Subcutaneous abdominal adipose tissue (tissue), 5 donors: ENCODE data around the gene TBCD.

Experiments used
- H3K27ac ChIP-seq: one replicate; pipeline ENCODE4 v1.7.0; 2013; ENCODE audit warnings: low read depth, mild to moderate bottlenecking, inconsistent platforms, low read length, moderate library complexity
- H3K27me3 ChIP-seq, 5 donors: one replicate each; pipeline ENCODE4 v1.7.0; 2013; ENCODE audit warnings: low read length in 5 of 5, inconsistent platforms in 1 of 5; ENCODE audit not compliant: control insufficient read depth in 5 of 5, insufficient read depth in 4 of 5
- H3K36me3 ChIP-seq, 5 donors: one replicate each; pipeline ENCODE4 v1.7.0; 2013; ENCODE audit warnings: low read length in 5 of 5; ENCODE audit not compliant: control insufficient read depth in 5 of 5, insufficient read depth in 5 of 5
- H3K4me1 ChIP-seq, 5 donors: one replicate each; pipeline ENCODE4 v1.7.0; 2013; ENCODE audit warnings: low read length in 5 of 5, mild to moderate bottlenecking in 3 of 5, moderate library complexity in 1 of 5; ENCODE audit not compliant: control insufficient read depth in 5 of 5, insufficient read depth in 5 of 5
- H3K4me3 ChIP-seq, 5 donors: one replicate each; pipeline ENCODE4 v1.7.0; 2013; ENCODE audit warnings: low read length in 5 of 5, low read depth in 1 of 5
- H3K9ac ChIP-seq, 5 donors: one replicate each; pipeline ENCODE4 v1.7.0; 2013; ENCODE audit warnings: low read length in 5 of 5, mild to moderate bottlenecking in 4 of 5, moderate library complexity in 3 of 5
- H3K9me3 ChIP-seq, 5 donors: one replicate each; pipeline ENCODE4 v1.7.0; 2013; ENCODE audit warnings: low read length in 5 of 5; ENCODE audit not compliant: control insufficient read depth in 5 of 5
- donor health status: healthy.
- donor health status: healthy.
- donor health status: healthy.
- donor health status: healthy.
- donor health status: healthy.

TBCD gene

GRCh38 chr17:82859431-82860403 lies 107.9 kb downstream of the TBCD start:
- Histone ChIP-seq H3K9me3 (no peaks in the 10 kb centered on the region), H3K27me3 (no peaks in the 10 kb centered on the region), H3K9ac (peak overlapping the region in 3 of 5 donors; percentile 9 to 30 (median 20)), H3K27ac (no peak overlapping the region), H3K36me3 (peaks cover 0 to 12% (median 2%) of the 10 kb centered on the region in 5 donors), H3K4me3 (peak overlapping the region in 1 of 5 donors; percentile 38), H3K4me1 (peaks cover 0 to 25% (median 19%) of the 10 kb centered on the region in 5 donors)

- Histone ChIP-seq H3K36me3 (peaks cover 0 to 12% (median 3%) of the 10 kb centered on the region in 5 donors), H3K4me3 (peak overlapping the region in 1 of 5 donors; percentile 38), H3K27me3 (no peaks in the 10 kb centered on the region), H3K9me3 (no peaks in the 10 kb centered on the region), H3K9ac (peak overlapping the region in 1 of 5 donors; percentile 15), H3K4me1 (peaks cover 0 to 30% (median 19%) of the 10 kb centered on the region in 5 donors), H3K27ac (no peak overlapping the region)
Observed at GRCh38 chr17:82860606-82861392, 108.9 kb downstream of the TBCD start.

GRCh38 chr17:82861393-82861775 lies 109.5 kb downstream of the TBCD start:
- no peak overlapping the region for H3K4me3 ChIP-seq
- peaks cover 0 to 12% (median 3%) of the 10 kb centered on the region in 5 donors for H3K36me3 ChIP-seq
- no peak overlapping the region for H3K9ac ChIP-seq
- H3K27me3 ChIP-seq, result no peaks in the 10 kb centered on the region
- peaks cover 0 to 33% (median 21%) of the 10 kb centered on the region in 5 donors for H3K4me1 ChIP-seq
- no peaks in the 10 kb centered on the region for H3K9me3 ChIP-seq
- H3K27ac ChIP-seq, result no peak overlapping the region

GRCh38 chr17:82862191-82862590 lies 110.3 kb downstream of the TBCD start:
- Histone ChIP-seq H3K27me3 (no peaks in the 10 kb centered on the region), H3K27ac (no peak overlapping the region), H3K9me3 (no peaks in the 10 kb centered on the region), H3K4me1 (peaks cover 0 to 41% (median 29%) of the 10 kb centered on the region in 5 donors), H3K36me3 (peaks cover 0 to 12% (median 3%) of the 10 kb centered on the region in 5 donors), H3K9ac (no peak overlapping the region), H3K4me3 (no peak overlapping the region)

- no peaks in the 10 kb centered on the region for H3K27me3 ChIP-seq
- peaks cover 0 to 48% (median 29%) of the 10 kb centered on the region in 5 donors for H3K4me1 ChIP-seq
- H3K27ac ChIP-seq, result no peak overlapping the region
- no peak overlapping the region for H3K9ac ChIP-seq
- H3K36me3 ChIP-seq, result peaks cover 0 to 12% (median 3%) of the 10 kb centered on the region in 5 donors
- no peak overlapping the region for H3K4me3 ChIP-seq
- no peaks in the 10 kb centered on the region for H3K9me3 ChIP-seq
Observed at GRCh38 chr17:82862737-82863382, 111.0 kb downstream of the TBCD start.

- no peaks in the 10 kb centered on the region for H3K27me3 ChIP-seq
- H3K36me3 ChIP-seq, result peaks cover 0 to 12% (median 3%) of the 10 kb centered on the region in 5 donors
- H3K27ac ChIP-seq, result no peak overlapping the region
- peaks cover 0 to 46% (median 29%) of the 10 kb centered on the region in 5 donors for H3K4me1 ChIP-seq
- no peak overlapping the region for H3K4me3 ChIP-seq
- no peaks in the 10 kb centered on the region for H3K9me3 ChIP-seq
- no peak overlapping the region for H3K9ac ChIP-seq
Observed at GRCh38 chr17:82863383-82863940, 111.6 kb downstream of the TBCD start.

- no peak overlapping the region for H3K4me3 ChIP-seq
- H3K4me1 ChIP-seq, result peaks cover 0 to 40% (median 25%) of the 10 kb centered on the region in 5 donors
- H3K27ac ChIP-seq, result no peak overlapping the region
- peaks cover 0 to 12% (median 3%) of the 10 kb centered on the region in 5 donors for H3K36me3 ChIP-seq
- H3K9ac ChIP-seq, result no peak overlapping the region
- H3K27me3 ChIP-seq, result no peaks in the 10 kb centered on the region
- H3K9me3 ChIP-seq, result no peaks in the 10 kb centered on the region
Observed at GRCh38 chr17:82863941-82864712, 112.3 kb downstream of the TBCD start.

GRCh38 chr17:82864713-82865248 lies 112.9 kb downstream of the TBCD start:
- no peaks in the 10 kb centered on the region for H3K27me3 ChIP-seq
- no peak overlapping the region for H3K4me3 ChIP-seq
- H3K9me3 ChIP-seq, result no peaks in the 10 kb centered on the region
- no peak overlapping the region for H3K9ac ChIP-seq
- no peak overlapping the region for H3K27ac ChIP-seq
- H3K4me1 ChIP-seq, result peaks cover 0 to 40% (median 19%) of the 10 kb centered on the region in 5 donors
- peaks cover 0 to 12% (median 3%) of the 10 kb centered on the region in 5 donors for H3K36me3 ChIP-seq
